HG03442 (cell line): ENCODE measurements around the gene RND2.

Experiments
- ATAC-seq: cut with Tn5 transposase; IDR thresholded peaks from one replicate; pipeline ENCODE4 v1.9.1; 2021; ENCODE audit warnings: mild to moderate bottlenecking, moderate library complexity; ENCODE audit not compliant: unreplicated experiment

The RND2 gene

GRCh38 chr17:43069368-43069898 lies 44.4 kb downstream of the RND2 start:
- ATAC-seq: no peak

- ATAC-seq: no peak
Observed at GRCh38 chr17:43070257-43070656, 45.2 kb downstream of the RND2 start.

GRCh38 chr17:43070872-43071271 lies 45.8 kb downstream of the RND2 start:
- ATAC-seq: no peak

GRCh38 chr17:43074869-43075268 lies 49.8 kb downstream of the RND2 start:
- ATAC-seq: no peak

GRCh38 chr17:43079641-43080302 lies 54.7 kb downstream of the RND2 start:
- no peak for ATAC-seq
